ENCODE measurements around the gene THSD4.

THSD4 gene

GRCh38 chr15:71114887-71115566, at the start of gene THSD4:
Gene THSD4, plus strand, starts transcription at chr15:71115471.
- no peaks in the 10 kb centered on the region for H3K36me3 ChIP-seq (ENCODE audit: insufficient read depth, low read length)
- H3K9me3 ChIP-seq (ENCODE audit: low read length): no peaks in the 10 kb centered on the region
- H3K4me1 ChIP-seq (ENCODE audit: insufficient read depth, low read length): peaks cover 6% of the 10 kb centered on the region
- H3K27me3 ChIP-seq (ENCODE audit: control insufficient read depth in 1 of 2, insufficient read depth in 2 of 2, low read length in 2 of 2): peaks cover 9 to 10% of the 10 kb centered on the region in 2 donors
- no peak within 1 kb of the TSS for H3K27ac ChIP-seq (ENCODE audit: low read depth, low read length)
- H3K9ac ChIP-seq (ENCODE audit: low read length): no peak within 1 kb of the TSS
- H3K4me3 ChIP-seq (ENCODE audit: low read depth in 1 of 2, low read length in 2 of 2): peak within 1 kb of the TSS; percentile 36 to 59

GRCh38 chr15:71066983-71067382, 48.3 kb upstream of the THSD4 start:
- Histone ChIP-seq H3K36me3 (ENCODE audit: insufficient read depth, low read length) (no peaks in the 10 kb centered on the region), H3K4me3 (ENCODE audit: low read depth in 1 of 2, low read length in 2 of 2) (no peak overlapping the region), H3K4me1 (ENCODE audit: insufficient read depth, low read length) (no peaks in the 10 kb centered on the region), H3K9ac (ENCODE audit: low read length) (no peak overlapping the region), H3K27ac (ENCODE audit: low read depth, low read length) (no peak overlapping the region), H3K27me3 (ENCODE audit: control insufficient read depth in 1 of 2, insufficient read depth in 2 of 2, low read length in 2 of 2) (no peaks in the 10 kb centered on the region), H3K9me3 (ENCODE audit: low read length) (no peaks in the 10 kb centered on the region)

DNA sequence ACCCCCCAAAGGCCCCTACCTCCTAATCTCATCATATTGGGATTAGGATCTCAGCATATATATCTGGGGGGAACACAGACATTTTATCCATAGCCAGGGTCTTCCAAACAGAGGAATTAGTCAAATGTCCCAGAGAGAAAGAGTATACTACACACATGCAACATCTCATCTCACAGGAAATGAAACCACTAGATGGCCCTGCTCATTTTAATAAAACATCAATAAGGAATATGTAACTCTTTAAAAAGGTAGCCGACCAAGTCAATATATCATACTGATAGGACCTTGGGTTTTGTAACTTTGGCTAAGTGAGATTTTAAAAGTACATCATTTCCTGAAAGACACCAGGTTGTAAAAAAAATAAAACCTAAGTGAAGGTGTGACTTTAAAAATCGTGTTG, 45.6 kb upstream of the THSD4 start:
- Histone ChIP-seq H3K4me1 (ENCODE audit: insufficient read depth, low read length) (no peaks in the 10 kb centered on the region), H3K27ac (ENCODE audit: low read depth, low read length) (no peak overlapping the region), H3K27me3 (ENCODE audit: control insufficient read depth in 1 of 2, insufficient read depth in 2 of 2, low read length in 2 of 2) (no peaks in the 10 kb centered on the region), H3K9me3 (ENCODE audit: low read length) (no peaks in the 10 kb centered on the region), H3K36me3 (ENCODE audit: insufficient read depth, low read length) (no peaks in the 10 kb centered on the region), H3K9ac (ENCODE audit: low read length) (no peak overlapping the region), H3K4me3 (ENCODE audit: low read depth in 1 of 2, low read length in 2 of 2) (no peak overlapping the region)

DNA sequence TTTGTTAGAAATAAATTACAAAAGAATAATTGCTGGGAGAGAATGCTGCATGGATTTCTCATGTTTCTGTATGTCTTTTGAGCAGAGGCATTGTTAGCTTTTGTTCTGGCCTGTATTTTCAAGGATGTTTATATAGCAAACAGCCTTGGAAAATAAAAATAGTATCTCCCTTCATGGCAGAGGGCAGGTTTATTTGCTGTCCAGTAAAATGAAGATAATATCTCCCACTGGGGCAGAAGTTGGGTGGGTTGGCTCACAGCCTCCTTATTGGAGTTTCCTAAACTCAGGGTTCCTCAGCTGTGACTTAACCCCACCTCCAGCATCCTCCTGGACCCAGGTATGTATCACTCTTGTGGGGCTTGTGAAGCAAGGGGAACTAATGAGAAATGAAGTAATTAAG, 43.7 kb upstream of the THSD4 start:
- Histone ChIP-seq H3K4me1 (ENCODE audit: insufficient read depth, low read length) (no peaks in the 10 kb centered on the region), H3K9ac (ENCODE audit: low read length) (no peak overlapping the region), H3K27ac (ENCODE audit: low read depth, low read length) (no peak overlapping the region), H3K4me3 (ENCODE audit: low read depth in 1 of 2, low read length in 2 of 2) (no peak overlapping the region), H3K36me3 (ENCODE audit: insufficient read depth, low read length) (no peaks in the 10 kb centered on the region), H3K27me3 (ENCODE audit: control insufficient read depth in 1 of 2, insufficient read depth in 2 of 2, low read length in 2 of 2) (no peaks in the 10 kb centered on the region), H3K9me3 (ENCODE audit: low read length) (no peaks in the 10 kb centered on the region)

DNA sequence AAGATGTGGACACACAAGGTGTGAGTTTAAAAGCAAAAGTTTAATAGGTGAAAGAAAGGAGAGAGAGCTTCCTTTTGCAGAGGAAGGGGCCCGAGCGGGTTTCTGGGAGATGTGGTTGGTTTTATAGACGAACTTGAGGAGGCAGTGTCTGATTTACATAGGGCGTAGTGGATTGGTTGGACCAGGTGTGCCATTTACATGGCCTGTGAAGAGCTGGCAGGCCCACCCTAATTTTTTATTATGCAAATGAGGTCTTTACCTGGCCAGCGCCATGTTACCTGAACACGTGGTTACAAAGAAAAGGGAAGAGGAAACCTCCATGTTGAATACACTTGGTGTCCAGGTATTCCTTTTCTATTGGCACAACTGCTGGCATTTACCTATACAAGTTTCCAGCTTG, 42.8 kb upstream of the THSD4 start:
- Histone ChIP-seq H3K36me3 (ENCODE audit: insufficient read depth, low read length) (no peaks in the 10 kb centered on the region), H3K4me3 (ENCODE audit: low read depth in 1 of 2, low read length in 2 of 2) (no peak overlapping the region), H3K9ac (ENCODE audit: low read length) (no peak overlapping the region), H3K27me3 (ENCODE audit: control insufficient read depth in 1 of 2, insufficient read depth in 2 of 2, low read length in 2 of 2) (no peaks in the 10 kb centered on the region), H3K27ac (ENCODE audit: low read depth, low read length) (no peak overlapping the region), H3K9me3 (ENCODE audit: low read length) (no peaks in the 10 kb centered on the region), H3K4me1 (ENCODE audit: insufficient read depth, low read length) (no peaks in the 10 kb centered on the region)

GRCh38 chr15:71078506-71079207, 36.6 kb upstream of the THSD4 start:
- H3K4me1 ChIP-seq (ENCODE audit: insufficient read depth, low read length): peaks cover 13% of the 10 kb centered on the region
- H3K9me3 ChIP-seq (ENCODE audit: low read length): no peaks in the 10 kb centered on the region
- no peaks in the 10 kb centered on the region for H3K27me3 ChIP-seq (ENCODE audit: control insufficient read depth in 1 of 2, insufficient read depth in 2 of 2, low read length in 2 of 2)
- H3K9ac ChIP-seq (ENCODE audit: low read length): no peak overlapping the region
- no peak overlapping the region for H3K27ac ChIP-seq (ENCODE audit: low read depth, low read length)
- no peaks in the 10 kb centered on the region for H3K36me3 ChIP-seq (ENCODE audit: insufficient read depth, low read length)
- no peak overlapping the region for H3K4me3 ChIP-seq (ENCODE audit: low read depth in 1 of 2, low read length in 2 of 2)

- Histone ChIP-seq H3K4me1 (ENCODE audit: insufficient read depth, low read length) (peaks cover 14% of the 10 kb centered on the region), H3K27me3 (ENCODE audit: control insufficient read depth in 1 of 2, insufficient read depth in 2 of 2, low read length in 2 of 2) (no peaks in the 10 kb centered on the region), H3K9me3 (ENCODE audit: low read length) (no peaks in the 10 kb centered on the region), H3K9ac (ENCODE audit: low read length) (no peak overlapping the region), H3K27ac (ENCODE audit: low read depth, low read length) (no peak overlapping the region), H3K36me3 (ENCODE audit: insufficient read depth, low read length) (no peaks in the 10 kb centered on the region), H3K4me3 (ENCODE audit: low read depth in 1 of 2, low read length in 2 of 2) (no peak overlapping the region)
Observed at GRCh38 chr15:71079208-71080044, 35.8 kb upstream of the THSD4 start.

DNA sequence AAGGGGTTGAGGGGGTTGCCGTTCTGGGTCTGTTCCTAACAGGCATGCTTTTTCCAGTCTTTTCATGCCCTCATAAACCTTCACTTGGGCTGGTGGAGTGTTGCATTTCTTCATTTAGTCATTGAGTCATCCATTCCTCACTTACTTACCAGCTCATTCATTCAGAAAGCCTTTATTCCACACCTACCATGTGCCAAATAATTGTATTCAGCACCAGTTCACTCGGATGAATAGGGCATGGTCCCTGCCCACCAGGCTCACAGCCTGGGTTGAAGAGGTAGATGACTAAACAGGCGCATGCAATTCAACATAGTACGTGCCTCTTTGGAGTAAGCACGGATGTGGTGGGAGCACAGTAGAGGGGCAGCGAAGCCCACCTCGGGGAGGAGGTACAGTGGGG, 35.1 kb upstream of the THSD4 start:
- Histone ChIP-seq H3K36me3 (ENCODE audit: insufficient read depth, low read length) (no peaks in the 10 kb centered on the region), H3K27me3 (ENCODE audit: control insufficient read depth in 1 of 2, insufficient read depth in 2 of 2, low read length in 2 of 2) (no peaks in the 10 kb centered on the region), H3K9ac (ENCODE audit: low read length) (no peak overlapping the region), H3K4me3 (ENCODE audit: low read depth in 1 of 2, low read length in 2 of 2) (no peak overlapping the region), H3K9me3 (ENCODE audit: low read length) (no peaks in the 10 kb centered on the region), H3K4me1 (ENCODE audit: insufficient read depth, low read length) (peaks cover 14% of the 10 kb centered on the region), H3K27ac (ENCODE audit: low read depth, low read length) (no peak overlapping the region)

- no peak overlapping the region for H3K4me3 ChIP-seq (ENCODE audit: low read depth in 1 of 2, low read length in 2 of 2)
- H3K27ac ChIP-seq (ENCODE audit: low read depth, low read length): no peak overlapping the region
- peaks cover 14% of the 10 kb centered on the region for H3K4me1 ChIP-seq (ENCODE audit: insufficient read depth, low read length)
- no peaks in the 10 kb centered on the region for H3K36me3 ChIP-seq (ENCODE audit: insufficient read depth, low read length)
- no peaks in the 10 kb centered on the region for H3K27me3 ChIP-seq (ENCODE audit: control insufficient read depth in 1 of 2, insufficient read depth in 2 of 2, low read length in 2 of 2)
- no peak overlapping the region for H3K9ac ChIP-seq (ENCODE audit: low read length)
- H3K9me3 ChIP-seq (ENCODE audit: low read length): no peaks in the 10 kb centered on the region
Observed at GRCh38 chr15:71080705-71081104, 34.6 kb upstream of the THSD4 start.

DNA sequence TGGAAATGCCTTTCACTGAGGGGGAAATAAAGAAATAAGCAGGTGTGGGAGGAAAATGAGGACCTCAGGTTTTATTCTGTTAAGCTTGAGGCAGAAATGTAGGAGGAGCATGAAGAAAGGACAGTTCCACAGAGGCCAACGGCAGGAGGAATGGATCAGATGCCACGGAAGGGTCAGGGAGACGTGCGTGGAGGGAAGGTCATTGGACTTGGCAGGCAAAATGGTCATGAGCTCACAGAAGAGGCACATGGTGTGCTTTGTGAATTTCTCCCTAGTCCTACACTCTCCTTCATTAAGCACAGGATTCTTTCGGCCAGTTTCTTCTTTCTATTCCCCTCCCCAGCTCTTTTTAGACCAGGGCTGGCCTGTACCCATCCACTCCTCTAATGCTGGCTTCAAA, 32.5 kb upstream of the THSD4 start:
- H3K4me3 ChIP-seq (ENCODE audit: low read depth in 1 of 2, low read length in 2 of 2): no peak overlapping the region
- H3K9ac ChIP-seq (ENCODE audit: low read length): no peak overlapping the region
- H3K9me3 ChIP-seq (ENCODE audit: low read length): no peaks in the 10 kb centered on the region
- H3K27me3 ChIP-seq (ENCODE audit: control insufficient read depth in 1 of 2, insufficient read depth in 2 of 2, low read length in 2 of 2): no peaks in the 10 kb centered on the region
- H3K4me1 ChIP-seq (ENCODE audit: insufficient read depth, low read length): peaks cover 14% of the 10 kb centered on the region
- no peak overlapping the region for H3K27ac ChIP-seq (ENCODE audit: low read depth, low read length)
- H3K36me3 ChIP-seq (ENCODE audit: insufficient read depth, low read length): no peaks in the 10 kb centered on the region

DNA sequence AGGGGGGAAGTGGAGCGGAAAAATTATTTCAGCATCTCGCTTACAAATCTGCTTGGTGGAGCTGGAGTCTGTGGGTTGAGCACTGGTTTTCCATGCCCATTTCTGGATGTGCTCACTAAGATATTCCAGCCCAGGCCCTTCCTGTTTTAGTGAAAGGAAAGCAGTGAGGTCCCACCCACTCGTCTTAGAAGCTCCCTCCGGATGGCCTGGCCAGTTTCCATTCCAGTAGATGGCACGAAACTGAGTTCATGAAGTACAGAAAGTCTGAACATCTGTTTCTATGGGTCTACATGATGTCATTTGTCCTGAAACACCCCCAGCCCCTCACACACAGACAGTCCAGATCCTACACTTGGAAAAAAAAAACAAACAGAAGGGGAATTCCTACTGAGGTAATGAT, 31.9 kb upstream of the THSD4 start:
- Histone ChIP-seq H3K27ac (ENCODE audit: low read depth, low read length) (no peak overlapping the region), H3K36me3 (ENCODE audit: insufficient read depth, low read length) (no peaks in the 10 kb centered on the region), H3K9me3 (ENCODE audit: low read length) (no peaks in the 10 kb centered on the region), H3K27me3 (ENCODE audit: control insufficient read depth in 1 of 2, insufficient read depth in 2 of 2, low read length in 2 of 2) (no peaks in the 10 kb centered on the region), H3K4me3 (ENCODE audit: low read depth in 1 of 2, low read length in 2 of 2) (no peak overlapping the region), H3K4me1 (ENCODE audit: insufficient read depth, low read length) (peaks cover 14% of the 10 kb centered on the region), H3K9ac (ENCODE audit: low read length) (no peak overlapping the region)

All from muscle layer of colon (tissue), 2 donors.